Coronary artery (tissue), 2 donors: Measurements from ENCODE around the gene LCN9.

Experiments used
- DNase-seq: peaks from one replicate; pipeline ENCODE4 v3.0.0-alpha.2; 2017; ENCODE audit warnings: low spot score
- H3K27ac ChIP-seq, 2 donors: fragments of 200-600 bp; sonication (generic); one replicate each; pipeline ENCODE4 v1.5.1; 2016 to 2019
- H3K4me3 ChIP-seq: fragments of 200-600 bp; sonication (generic); 2 replicates; pipeline ENCODE4 v1.5.1; 2016; ENCODE audit warnings: mild to moderate bottlenecking, moderate library complexity
- CTCF ChIP-seq: fragments of 200-600 bp; sonication (generic); IDR thresholded peaks from one replicate; pipeline ENCODE4 v1.5.1; 2019; ENCODE audit warnings: antibody characterized with exemption

Gene LCN9

GRCh38 chr9:135698236-135698635 is 35.1 kb downstream of the LCN9 start:
- no peak overlapping the region for H3K27ac ChIP-seq
- no peak for DNase-seq
- no peak for TF ChIP-seq CTCF
- H3K4me3 ChIP-seq, result no peak overlapping the region

- no peak for DNase-seq
- Histone ChIP-seq H3K27ac (no peak overlapping the region), H3K4me3 (no peak overlapping the region)
- TF ChIP-seq CTCF, result no peak
These were observed 35.7 kb downstream of the LCN9 start for GRCh38 chr9:135698767-135699166.

DNA sequence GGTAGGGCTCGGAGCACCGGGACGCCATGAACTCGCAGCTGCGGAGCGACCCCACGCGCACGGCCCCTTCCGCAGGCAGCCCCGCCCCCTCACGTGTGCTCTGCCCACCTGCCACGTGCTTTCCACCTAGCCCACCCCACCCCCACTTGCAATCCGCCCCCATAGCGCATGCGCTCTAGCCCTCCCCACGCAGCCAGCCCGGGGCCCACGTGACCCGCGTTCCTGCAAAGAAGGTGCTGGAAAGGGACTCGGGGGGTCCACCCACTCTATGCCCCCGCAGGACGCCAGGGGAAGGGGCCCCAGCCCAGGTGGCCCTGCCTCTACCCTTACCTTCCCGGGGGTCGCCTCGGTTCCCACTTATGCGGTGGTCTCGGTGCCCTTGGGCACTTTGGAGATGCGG is 36.3 kb downstream of the LCN9 start, which contains the start of gene SOHLH1:
Gene SOHLH1 (minus strand): TSS at position 42 of the 400 bp plus-strand sequence. CDS start 14 bp downstream, at position 28.
- Histone ChIP-seq H3K4me3 (no peak within 1 kb of the TSS), H3K27ac (no peak within 1 kb of the TSS)
- no peak for TF ChIP-seq CTCF
- DNase-seq, result no peak

DNA sequence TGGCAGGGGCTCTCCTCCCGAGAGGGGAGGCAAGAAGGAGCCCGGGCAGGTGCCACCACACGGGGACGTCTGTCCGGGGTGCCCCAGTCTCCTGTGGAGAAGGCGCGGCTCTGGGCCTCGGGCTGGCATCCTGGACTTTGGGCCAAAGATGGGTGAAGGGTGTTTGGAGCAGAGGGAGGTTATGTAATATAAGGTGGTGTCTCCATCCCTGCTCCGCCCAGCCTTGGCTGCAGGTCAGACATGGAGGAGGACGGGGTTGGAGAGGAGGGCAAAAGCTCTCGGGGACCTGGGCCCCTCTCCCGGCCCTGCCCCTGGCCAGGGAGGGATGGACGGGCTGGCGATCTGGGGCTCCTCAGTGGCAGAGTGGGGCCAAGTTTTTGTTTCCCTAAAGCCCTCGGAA is 37.4 kb downstream of the LCN9 start:
- DNase-seq, result no peak
- no peak for TF ChIP-seq CTCF
- H3K4me3 ChIP-seq, result no peak overlapping the region
- H3K27ac ChIP-seq, result no peak overlapping the region

- no peak for TF ChIP-seq CTCF
- DNase-seq, result no peak
- Histone ChIP-seq H3K4me3 (peak overlapping the region; percentile 58), H3K27ac (no peak overlapping the region)
These were observed 38.2 kb downstream of the LCN9 start for GRCh38 chr9:135701067-135701958.

DNA sequence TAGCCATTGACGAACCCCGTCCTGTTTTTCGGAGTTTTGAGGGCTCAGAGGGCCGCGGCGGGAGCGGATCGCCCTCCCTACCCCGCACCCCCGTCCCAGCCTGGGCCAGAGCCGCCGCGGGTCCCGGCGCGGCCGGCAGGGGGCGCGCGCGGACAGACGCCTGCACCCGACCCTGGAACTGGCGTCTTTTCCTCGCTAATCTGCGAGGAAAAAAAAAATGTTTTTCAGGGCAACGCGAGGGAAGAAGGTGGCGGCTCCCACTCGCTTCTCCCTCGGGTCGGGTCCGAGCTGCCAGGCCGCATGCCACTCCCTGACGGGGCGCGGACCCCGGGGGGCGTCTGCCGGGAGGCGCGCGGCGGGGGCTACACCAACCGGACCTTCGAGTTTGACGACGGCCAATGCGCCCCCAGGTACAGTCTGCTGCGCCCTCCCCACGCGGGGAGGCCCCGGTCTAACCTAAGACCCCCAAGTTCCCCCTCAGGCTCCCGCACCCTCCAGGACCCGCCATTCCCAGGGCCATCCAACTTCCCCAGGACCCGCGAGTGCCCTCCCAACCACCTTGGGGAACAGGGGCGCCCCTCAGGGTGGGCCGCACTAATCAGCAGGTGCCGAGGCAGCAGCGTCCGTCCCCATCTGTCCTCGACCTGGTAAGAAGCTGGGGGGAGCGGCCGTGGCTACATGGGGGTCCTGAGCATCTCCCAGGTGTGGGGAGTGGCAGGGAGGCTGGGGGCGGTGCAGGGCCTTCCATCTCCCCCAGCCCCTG is 39.0 kb downstream of the LCN9 start, which contains the start of gene KCNT1:
Gene KCNT1 (plus strand): TSS at position 227 of the 763 bp plus-strand sequence. CDS start 74 bp downstream, at position 301.
- Histone ChIP-seq H3K4me3 (peak within 1 kb of the TSS; percentile 58), H3K27ac (no peak within 1 kb of the TSS)
- TF ChIP-seq CTCF, result peak; percentile 68
- DNase-seq, result no peak
